GM23248 (cell line): ENCODE results near the gene OMG.

Source experiments
- EZH2 ChIP-seq: fragments of 200-600 bp; sonication (generic); IDR thresholded peaks from 2 replicates; pipeline ENCODE4 v1.6.1; 2018; ENCODE audit warnings: antibody characterized with exemption, mild to moderate bottlenecking; ENCODE audit not compliant: insufficient read depth, poor library complexity, severe bottlenecking
- EZH2phosphoT487 ChIP-seq: fragments of 200-600 bp; sonication (generic); IDR thresholded peaks from 2 replicates; pipeline ENCODE4 v1.6.1; 2018; ENCODE audit warnings: antibody characterized with exemption, moderate library complexity, mild to moderate bottlenecking, low read depth; ENCODE audit not compliant: insufficient read depth

DNA sequence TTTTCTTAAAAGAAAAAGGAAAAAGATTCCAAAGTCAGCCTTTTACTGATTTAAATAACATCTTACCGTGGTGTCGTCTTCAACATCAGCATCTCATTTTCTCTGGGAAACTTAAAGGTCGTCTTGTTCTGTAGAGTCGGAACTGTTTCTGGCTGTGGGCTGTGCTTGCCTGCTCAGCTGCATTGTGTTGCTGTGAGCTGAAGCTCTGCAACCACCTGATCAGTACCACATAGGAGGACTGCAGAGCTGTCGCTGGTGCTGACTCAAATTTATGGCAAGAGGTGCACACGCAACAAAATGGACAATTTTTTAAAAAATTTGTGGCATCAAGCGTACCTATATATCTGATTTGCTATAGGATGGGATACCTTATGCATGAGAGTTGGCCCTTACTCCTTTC is at the start of gene OMG:
- no peak for TF ChIP-seq EZH2
- TF ChIP-seq EZH2phosphoT487 = no peak
